Motor neuron (in vitro differentiated cells): ENCODE data around the gene TNNT2. TPM values are rescaled to one million over a fixed set of nuclear protein-coding genes. Genes with fewer than 3 reads are reported as not detected.

Experiments
- ATAC-seq, 8 experiments: fragments of 200-7000 bp; cut with Tn5 transposase; replicated peaks in 6 of 8; 2 replicates each; pipeline ENCODE4 v1.8.0; 2021; ENCODE audit warnings: mild to moderate bottlenecking in 8 of 8, moderate library complexity in 8 of 8
- H3K27ac ChIP-seq, 2 donors: fragments of 250-450 bp; sonication (Bioruptor Pico); 2 replicates each; pipeline ENCODE4 v1.9.0; 2021; ENCODE audit warnings: antibody characterized with exemption in 2 of 2, mild to moderate bottlenecking in 2 of 2, moderate library complexity in 1 of 2
- H3K4me1 ChIP-seq, 2 donors: fragments of 250-450 bp; sonication (Bioruptor Pico); replicated peaks in 1 of 2; 2 replicates each; pipeline ENCODE4 v1.6.1; 2021; ENCODE audit warnings: antibody characterized with exemption in 2 of 2, mild to moderate bottlenecking in 2 of 2, moderate library complexity in 1 of 2
- H3K4me3 ChIP-seq, 5 donors: fragments of 250-450 bp; sonication (Bioruptor Pico); 2 replicates each; pipeline ENCODE4 v1.9.0; 2021; ENCODE audit warnings: antibody characterized with exemption in 5 of 5, mild to moderate bottlenecking in 5 of 5, moderate library complexity in 4 of 5
- WGBS, 10 experiments: fragments of 450-650 bp; shearing (Covaris generic); methylation state at CpG; one replicate each; pipeline ENCODE4 v1.0.0; 2022; 5-methylcytosine and 5-hydroxymethylcytosine counted together
- in situ Hi-C, 9 experiments: fragments of 400-800 bp; cut with MboI; loops; one replicate each; pipeline ENCODE4 v1.15.0; 2021; ENCODE audit warnings: low sequenced_read_pairs in 9 of 9, low pct_unique_long_range_greater_than_20kb in 2 of 9; ENCODE audit not compliant: unreplicated experiment in 9 of 9
- total RNA-seq, 8 experiments: library from RNA; unstranded; fragments of 300-600 nt; gene quantifications; 2 replicates each; pipeline versions ENCODE4 v1.2.3 to v1.2.4, GENCODE V29; 2022

TNNT2 gene
- total RNA-seq, 8 experiments from 2014 or later: 0.14 to 2.7 (median 0.59) TPM; not detected in 1

- Histone ChIP-seq H3K27ac (no peak overlapping the region), H3K4me1 (peaks cover 0 to 12% of the 10 kb centered on the region in 2 donors), H3K4me3 (no peak overlapping the region)
- in situ Hi-C loops: loop anchor here in 5 of 9 experiments (10.0 to 25.0 kb wide), 2 partner anchors 93 to 95 kb away; no protein-coding TSS in a partner anchor
- WGBS, 10 experiments: 20 to 80% (median 63%) methylated on average over 1 to 7 of the region's 10 CpGs; no CpG with 5 or more reads in 4 of the 10 experiments
- ATAC-seq: no peak
These were observed 19.7 kb downstream of the TNNT2 start for GRCh38 chr1:201357636-201358348.

DNA sequence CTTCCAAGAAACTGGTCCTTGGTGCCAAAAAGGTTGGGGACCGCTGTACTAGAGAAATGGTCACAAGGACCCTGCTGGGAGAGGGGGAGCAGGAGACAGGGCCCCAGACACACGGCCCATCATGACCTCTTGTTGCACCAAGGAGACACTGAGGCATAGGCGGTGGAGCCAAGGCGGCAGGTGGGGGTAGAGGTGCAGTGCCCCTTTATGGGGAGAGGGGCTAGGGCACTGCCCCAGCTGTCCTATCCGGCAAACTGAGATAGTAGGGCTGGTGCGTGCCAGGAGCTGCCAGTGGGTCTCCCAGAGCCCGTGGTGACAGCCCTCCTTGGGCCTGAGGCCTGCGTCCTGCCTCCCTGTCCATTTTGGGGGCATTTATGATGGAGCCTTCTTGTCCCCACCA lies 20.3 kb downstream of the TNNT2 start:
- Histone ChIP-seq H3K4me1 (peaks cover 0 to 12% of the 10 kb centered on the region in 2 donors), H3K4me3 (no peak overlapping the region), H3K27ac (no peak overlapping the region)
- ATAC-seq: no peak
- in situ Hi-C loops: loop anchor here in 5 of 9 experiments (10.0 to 25.0 kb wide), 2 partner anchors 92 to 95 kb away; no protein-coding TSS in a partner anchor
- WGBS, 10 experiments: 90 to 100% (median 100%) methylated on average over 1 to 5 of the region's 8 CpGs; no CpG with 5 or more reads in 7 of the 10 experiments

GRCh38 chr1:201356701-201357100 lies 20.8 kb downstream of the TNNT2 start:
- in situ Hi-C loops: loop anchor here in 5 of 9 experiments (10.0 to 25.0 kb wide), 2 partner anchors 92 to 94 kb away; no protein-coding TSS in a partner anchor
- H3K4me3 ChIP-seq: no peak overlapping the region
- no peak for ATAC-seq
- no peak overlapping the region for H3K27ac ChIP-seq
- 63 to 88% (median 82%) methylated on average over 2 to 11 of the region's 11 CpGs; no CpG with 5 or more reads in 6 of the 10 experiments for WGBS, 10 experiments
- peaks cover 0 to 12% of the 10 kb centered on the region in 2 donors for H3K4me1 ChIP-seq

DNA sequence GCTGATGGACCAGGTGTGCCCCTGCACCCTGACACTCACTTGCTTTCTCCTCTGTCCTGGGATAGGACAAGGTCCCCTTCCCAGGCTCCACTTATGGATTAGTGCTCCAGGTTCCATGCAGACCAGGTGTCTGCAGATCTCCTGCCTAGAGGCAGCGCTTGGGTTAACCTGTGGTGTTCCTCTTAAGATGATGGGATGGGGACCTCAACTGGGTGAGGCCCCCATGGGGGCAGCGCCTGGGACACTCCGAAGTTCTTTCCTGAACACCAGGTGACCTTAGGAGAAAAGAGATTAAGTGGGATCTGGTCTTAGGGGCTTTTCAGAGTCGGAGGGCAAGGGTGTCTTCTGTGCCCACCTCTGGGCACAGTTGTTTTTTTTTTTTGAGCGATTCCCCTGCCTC lies 21.2 kb downstream of the TNNT2 start:
- in situ Hi-C loops: loop anchor here in 5 of 9 experiments (10.0 to 25.0 kb wide), 2 partner anchors 91 to 94 kb away; no protein-coding TSS in a partner anchor
- ATAC-seq: no peak
- 40 to 100% (median 80%) methylated on average over 1 to 4 of the region's 5 CpGs; no CpG with 5 or more reads in 3 of the 10 experiments for WGBS, 10 experiments
- peaks cover 0 to 12% of the 10 kb centered on the region in 2 donors for H3K4me1 ChIP-seq
- H3K4me3 ChIP-seq: no peak overlapping the region
- H3K27ac ChIP-seq: no peak overlapping the region

DNA sequence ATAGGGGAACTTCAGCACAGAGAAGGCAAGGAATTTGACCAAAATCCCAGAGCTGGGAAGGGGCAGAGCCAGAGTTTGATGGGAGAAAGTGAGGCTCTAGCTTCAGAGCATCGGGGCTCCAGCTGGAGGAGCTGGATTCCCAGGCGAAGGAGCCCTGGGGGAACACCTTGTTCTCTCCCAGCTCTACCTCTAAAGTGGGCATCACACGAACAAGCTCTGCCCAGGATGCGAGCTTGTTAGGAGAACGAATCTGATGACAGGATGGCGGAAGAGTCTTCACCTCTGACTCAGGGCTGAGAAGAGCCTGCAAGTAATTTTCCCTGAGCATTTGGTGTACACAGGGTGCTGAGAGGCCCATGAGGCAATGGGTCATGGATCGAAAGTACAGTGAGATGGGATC lies 22.0 kb downstream of the TNNT2 start:
- no peak for ATAC-seq
- in situ Hi-C loops: loop anchor here in 5 of 9 experiments (10.0 to 25.0 kb wide), 2 partner anchors 91 to 93 kb away; no protein-coding TSS in a partner anchor
- Histone ChIP-seq H3K27ac (no peak overlapping the region), H3K4me1 (peaks cover 0 to 12% of the 10 kb centered on the region in 2 donors), H3K4me3 (no peak overlapping the region)
- WGBS, 10 experiments: 30 to 87% (median 71%) methylated on average over 2 to 6 of the region's 7 CpGs; no CpG with 5 or more reads in 3 of the 10 experiments

- peak in 2 of 8 experiments; percentile 24 to 72 for ATAC-seq
- peaks cover 0 to 12% of the 10 kb centered on the region in 2 donors for H3K4me1 ChIP-seq
- in situ Hi-C loops: loop anchor here in 5 of 9 experiments (10.0 to 25.0 kb wide), 2 partner anchors 90 to 93 kb away; no protein-coding TSS in a partner anchor
- 43 to 100% (median 51%) methylated on average over 1 to 4 of the region's 4 CpGs; no CpG with 5 or more reads in 6 of the 10 experiments for WGBS, 10 experiments
- H3K4me3 ChIP-seq: no peak overlapping the region
- no peak overlapping the region for H3K27ac ChIP-seq
These were observed 22.6 kb downstream of the TNNT2 start for GRCh38 chr1:201354901-201355295.

DNA sequence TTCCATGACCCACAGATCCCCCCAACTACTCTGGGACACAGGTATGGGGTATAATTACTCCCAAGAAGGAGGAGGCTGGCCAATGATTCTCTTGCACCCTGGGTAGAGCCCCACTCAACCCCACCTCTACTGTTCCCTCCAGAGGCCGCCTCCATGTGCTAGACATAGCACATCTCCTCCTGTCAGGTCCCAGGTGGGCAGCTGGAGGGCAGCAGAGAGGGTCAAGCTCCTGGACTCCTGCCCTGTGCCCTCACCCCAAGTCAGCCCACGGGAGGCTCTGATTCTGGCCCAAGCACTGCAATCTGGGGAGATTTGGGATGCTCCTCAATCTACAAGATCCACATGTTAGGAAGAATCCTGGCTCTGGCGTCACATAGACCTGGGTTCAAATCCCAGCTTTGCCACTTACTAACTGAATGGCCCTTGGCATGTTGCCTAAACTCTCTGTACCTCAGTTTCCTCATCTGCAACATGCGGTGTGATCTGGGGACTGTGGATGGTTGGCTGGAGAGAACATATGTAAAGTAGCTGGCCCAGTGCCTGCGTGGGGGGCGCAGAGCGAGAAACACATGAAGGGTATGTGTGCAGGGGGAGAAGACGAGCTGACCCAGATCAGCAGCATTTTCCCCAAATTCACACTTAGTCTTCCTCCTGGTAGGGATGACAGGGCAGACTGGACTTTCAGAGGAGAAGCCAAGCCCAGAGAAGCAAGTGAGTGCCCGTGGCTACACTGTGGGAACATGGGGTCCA lies 23.2 kb downstream of the TNNT2 start:
- no peak overlapping the region for H3K27ac ChIP-seq
- ATAC-seq: no peak
- H3K4me1 ChIP-seq: peaks cover 0 to 8% of the 10 kb centered on the region in 2 donors
- WGBS, 10 experiments: 52 to 91% (median 74%) methylated on average over 2 to 8 of the region's 9 CpGs; no CpG with 5 or more reads in 4 of the 10 experiments
- in situ Hi-C loops: loop anchor here in 5 of 9 experiments (10.0 to 25.0 kb wide), 2 partner anchors 90 to 92 kb away; no protein-coding TSS in a partner anchor
- no peak overlapping the region for H3K4me3 ChIP-seq

DNA sequence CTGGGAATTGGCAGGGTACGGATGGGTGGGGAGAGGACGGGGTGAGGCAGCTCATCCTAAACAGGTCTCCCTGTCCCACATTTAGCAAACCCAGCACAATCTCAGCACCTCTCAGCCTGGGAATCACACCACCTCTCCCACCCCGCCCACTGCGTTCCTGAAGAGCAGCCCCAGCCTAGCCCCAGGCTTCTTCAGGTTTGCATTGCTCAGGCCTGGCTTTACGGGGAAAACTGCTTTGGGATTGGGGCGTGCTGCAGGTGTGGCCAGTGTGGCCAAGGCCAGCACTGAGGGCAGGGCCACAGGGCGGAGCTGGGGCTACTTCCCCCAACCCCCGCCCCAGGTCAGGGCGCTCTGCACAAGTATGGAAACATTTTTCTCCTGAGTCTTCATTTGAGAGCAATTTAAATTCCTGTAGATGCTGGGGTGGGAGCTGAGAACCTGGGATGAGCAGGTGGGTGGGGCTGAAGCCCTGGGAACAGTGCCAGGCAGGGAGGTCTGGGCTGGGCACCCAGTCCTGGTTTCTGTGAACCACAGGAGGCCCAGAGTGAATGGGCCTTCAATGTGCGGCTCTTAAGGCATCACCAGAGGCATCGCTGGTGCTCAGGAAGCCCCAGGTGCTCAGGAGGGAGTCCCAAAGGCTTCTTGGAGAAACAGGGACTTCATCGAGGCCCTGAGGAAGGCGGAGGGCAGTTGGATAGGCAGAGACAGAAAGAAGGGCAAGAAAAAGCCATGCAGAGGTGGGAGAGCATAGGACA lies 24.1 kb downstream of the TNNT2 start:
- WGBS, 10 experiments: 40 to 92% (median 81%) methylated on average over 1 to 11 of the region's 13 CpGs; no CpG with 5 or more reads in 4 of the 10 experiments
- peaks cover 0 to 7% of the 10 kb centered on the region in 2 donors for H3K4me1 ChIP-seq
- no peak overlapping the region for H3K4me3 ChIP-seq
- ATAC-seq: peak in 2 of 8 experiments; percentile 50 to 79
- no peak overlapping the region for H3K27ac ChIP-seq
- in situ Hi-C loops: loop anchor here in 5 of 9 experiments (10.0 to 25.0 kb wide), 2 partner anchors 89 to 91 kb away; no protein-coding TSS in a partner anchor

DNA sequence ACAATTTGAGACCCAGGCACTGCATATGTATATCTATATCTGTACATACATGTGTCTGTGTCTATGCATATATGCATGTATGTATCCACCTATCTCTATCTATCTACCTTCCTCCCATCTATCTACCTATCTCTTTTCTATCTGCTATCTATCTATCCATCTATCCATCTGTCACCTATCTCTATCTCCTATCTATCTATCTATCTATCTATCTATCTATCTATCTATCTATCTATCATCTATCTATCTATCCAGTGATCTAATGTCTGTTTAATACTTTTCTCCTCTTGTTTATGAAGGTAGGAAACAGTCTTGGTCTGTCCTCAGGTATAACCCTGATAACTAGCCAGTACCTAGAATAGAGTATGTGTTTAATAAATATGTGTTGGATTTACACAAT lies 25.9 kb downstream of the TNNT2 start:
- ATAC-seq: no peak
- in situ Hi-C loops: loop anchor here in 5 of 9 experiments (10.0 to 25.0 kb wide), 2 partner anchors 87 to 89 kb away; no protein-coding TSS in a partner anchor
- Histone ChIP-seq H3K4me1 (peaks cover 0 to 7% of the 10 kb centered on the region in 2 donors), H3K27ac (no peak overlapping the region), H3K4me3 (no peak overlapping the region)

GRCh38 chr1:201350884-201351283 lies 26.6 kb downstream of the TNNT2 start:
- WGBS, 10 experiments: 83 to 100% (median 93%) methylated on average over 1 to 7 of the region's 7 CpGs; no CpG with 5 or more reads in 4 of the 10 experiments
- in situ Hi-C loops: loop anchor here in 5 of 9 experiments (10.0 to 25.0 kb wide), 2 partner anchors 86 to 89 kb away; no protein-coding TSS in a partner anchor
- Histone ChIP-seq H3K4me1 (peaks cover 0 to 7% of the 10 kb centered on the region in 2 donors), H3K4me3 (no peak overlapping the region), H3K27ac (no peak overlapping the region)
- ATAC-seq: no peak

GRCh38 chr1:201350361-201350725 lies 27.1 kb downstream of the TNNT2 start:
- 0 to 82% (median 67%) methylated on average over 1 to 2 of the region's 2 CpGs; no CpG with 5 or more reads in 5 of the 10 experiments for WGBS, 10 experiments
- in situ Hi-C loops: loop anchor here in 5 of 9 experiments (10.0 to 25.0 kb wide), 2 partner anchors 86 to 88 kb away; no protein-coding TSS in a partner anchor
- H3K4me3 ChIP-seq: no peak overlapping the region
- no peak overlapping the region for H3K27ac ChIP-seq
- no peak for ATAC-seq
- H3K4me1 ChIP-seq: peaks cover 0 to 7% of the 10 kb centered on the region in 2 donors

- no peak overlapping the region for H3K27ac ChIP-seq
- no peak overlapping the region for H3K4me3 ChIP-seq
- 23 to 60% (median 44%) methylated on average over 1 to 4 of the region's 4 CpGs; no CpG with 5 or more reads in 2 of the 10 experiments for WGBS, 10 experiments
- in situ Hi-C loops: no loop called here
- H3K4me1 ChIP-seq: peaks cover 0 to 7% of the 10 kb centered on the region in 2 donors
- peak in 3 of 8 experiments; percentile 43 to 82 (median 57) for ATAC-seq
These were observed 28.4 kb downstream of the TNNT2 start for GRCh38 chr1:201349092-201349491.
